Measurements from ENCODE around the gene HCFC1.

The HCFC1 gene

DNA sequence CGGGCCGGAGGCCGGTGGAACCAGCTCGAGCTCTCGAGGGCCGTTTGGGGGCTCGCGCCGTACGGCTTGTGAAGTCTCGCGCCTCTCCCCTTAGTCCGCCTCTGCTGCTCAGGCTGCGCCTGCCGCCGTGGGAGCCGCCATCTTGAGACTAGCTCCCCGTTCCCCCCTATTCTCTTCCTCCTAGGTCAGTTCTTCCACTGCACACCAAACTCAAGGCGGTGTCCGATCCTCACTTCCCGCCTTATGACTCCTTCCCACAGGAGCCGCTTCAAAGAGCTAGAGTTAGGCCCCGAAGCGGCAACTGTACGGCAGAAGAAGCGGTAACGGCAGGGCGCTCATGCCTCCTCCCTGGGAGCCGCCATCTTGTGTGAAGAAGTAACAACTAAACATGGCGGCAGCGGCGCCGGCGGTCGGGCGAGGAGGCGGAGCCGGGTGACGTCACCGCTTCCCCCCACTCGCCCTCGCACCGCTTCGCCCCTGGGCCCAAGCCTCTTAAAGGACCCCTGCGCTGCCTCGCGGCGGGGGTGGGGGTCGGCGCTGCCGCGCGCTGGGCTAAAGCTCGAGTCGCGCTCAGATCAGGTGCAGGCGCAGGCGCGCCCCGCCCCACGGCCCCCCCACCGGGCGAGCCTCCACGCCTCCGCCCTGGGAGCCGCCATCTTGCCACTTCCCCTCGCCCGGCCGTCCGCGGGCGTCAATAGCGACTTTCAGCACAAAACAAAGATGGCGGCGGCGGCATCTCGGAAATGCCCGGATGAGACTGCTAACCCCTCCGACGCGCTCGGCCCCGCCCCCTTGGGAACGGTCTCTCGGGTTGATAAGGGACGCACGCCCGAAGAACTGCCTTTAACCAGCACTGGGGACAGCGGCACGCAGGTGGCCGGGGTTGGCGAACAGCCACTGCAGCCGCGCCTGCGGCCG lies at the start of gene HCFC1:
HCFC1 (minus strand) TSS at position 369 of the 918 bp plus-strand sequence. CDS start 978 bp downstream, outside the sequence.
- DNase-seq (ENCODE audit: low spot score), result peak; percentile 94

DNA sequence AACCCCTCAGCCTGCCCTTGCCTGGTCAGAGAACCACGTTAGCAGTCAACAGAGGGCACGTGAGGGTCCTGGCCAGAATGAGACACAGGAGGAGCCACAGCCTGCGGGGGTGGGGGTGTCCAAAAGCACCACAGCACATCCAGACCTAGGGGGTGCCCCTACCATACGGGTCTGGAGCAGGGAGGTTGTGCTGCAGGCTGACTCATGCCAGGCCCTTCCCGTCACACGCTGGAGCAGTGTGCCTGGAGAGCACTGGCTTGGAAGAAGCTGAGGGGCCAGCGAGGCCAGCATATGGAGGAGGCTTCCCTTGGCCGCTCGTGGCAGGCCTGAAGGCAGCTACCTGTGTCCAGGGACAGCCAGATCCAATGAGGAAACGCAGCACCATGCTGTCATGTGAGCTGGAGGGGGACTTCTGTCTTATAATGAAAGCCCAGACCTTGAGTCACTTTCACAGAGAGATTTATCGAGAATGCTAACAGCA lies 49.6 kb upstream of the HCFC1 start:
- DNase-seq (ENCODE audit: low spot score), result no peak

DNA sequence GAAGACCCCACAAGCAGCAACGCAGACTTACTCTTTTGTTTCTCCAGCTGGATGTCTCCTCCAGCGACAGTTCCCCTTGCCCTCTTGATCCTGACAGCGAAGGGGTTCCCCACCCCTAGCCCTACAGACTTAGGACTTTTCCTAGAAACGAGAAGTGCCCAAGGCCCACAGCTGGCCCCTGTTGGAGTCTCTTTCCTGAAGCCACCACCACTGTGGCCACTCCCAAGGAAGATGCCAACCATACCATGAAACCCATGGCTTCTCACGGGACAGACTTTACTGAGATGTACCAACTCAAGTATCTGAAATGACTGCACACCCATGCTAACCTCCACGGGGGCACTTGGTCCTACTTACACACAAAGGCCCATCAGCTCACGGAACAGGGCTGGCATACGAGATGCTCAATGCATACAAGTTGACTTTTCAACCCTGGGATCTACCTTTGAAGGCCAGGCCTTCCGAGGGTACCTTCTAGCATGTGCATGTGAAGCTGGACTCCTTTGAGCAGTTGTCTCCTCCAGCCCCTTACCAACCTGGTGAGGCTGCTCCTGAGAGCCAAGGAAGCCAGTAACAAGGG lies 49.0 kb upstream of the HCFC1 start:
- DNase-seq (ENCODE audit: low spot score), result no peak

DNA sequence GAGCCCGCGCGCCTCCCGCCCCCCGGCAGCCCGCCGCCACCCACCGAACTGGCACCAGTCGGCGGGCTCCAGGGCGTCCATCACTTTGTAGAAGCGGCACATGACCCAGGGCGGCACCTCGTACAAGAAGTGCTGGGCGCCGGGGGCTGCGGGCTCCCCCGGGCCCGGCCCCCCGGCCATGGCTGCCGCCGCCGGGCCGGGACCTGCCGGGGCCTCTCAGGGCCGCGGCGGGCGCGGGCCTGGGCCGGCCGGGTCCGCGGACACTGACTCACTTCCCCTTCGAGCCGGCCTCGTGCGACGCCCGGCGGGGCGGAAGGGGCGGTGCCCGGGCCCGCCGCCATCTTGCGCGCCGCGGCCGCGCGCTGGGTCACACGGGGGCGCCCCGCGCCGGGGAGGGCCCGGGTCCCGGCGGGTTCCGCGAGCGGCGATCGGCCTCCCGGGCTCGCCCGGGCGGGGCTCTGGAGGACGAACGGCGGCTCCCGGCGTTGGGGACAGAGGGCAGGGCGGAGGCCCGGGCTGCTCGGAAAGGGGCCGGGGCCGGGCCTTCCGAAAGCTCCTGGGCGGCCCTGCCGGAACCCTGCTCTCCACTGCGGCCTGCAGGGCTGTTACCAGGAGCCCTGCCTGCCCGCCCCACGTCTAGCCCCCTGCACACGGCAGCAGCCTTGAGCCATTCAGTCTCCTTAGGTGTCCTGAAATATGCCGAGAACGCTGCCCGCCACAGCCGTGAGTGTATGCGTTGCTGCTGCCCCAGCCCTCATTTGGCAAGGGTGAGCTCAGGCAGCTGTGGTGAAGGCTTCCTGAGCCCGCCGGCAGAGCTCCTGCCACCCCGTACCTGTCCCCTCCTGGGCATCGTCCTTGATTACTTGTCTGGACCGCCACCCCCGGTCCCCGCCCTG lies 48.3 kb upstream of the HCFC1 start, which contains the start of gene IRAK1:
IRAK1 (minus strand) TSS at position 270 of the 896 bp plus-strand sequence; CDS start at position 180, 90 bp downstream.
- peak; percentile 29 for DNase-seq (ENCODE audit: low spot score)

DNA sequence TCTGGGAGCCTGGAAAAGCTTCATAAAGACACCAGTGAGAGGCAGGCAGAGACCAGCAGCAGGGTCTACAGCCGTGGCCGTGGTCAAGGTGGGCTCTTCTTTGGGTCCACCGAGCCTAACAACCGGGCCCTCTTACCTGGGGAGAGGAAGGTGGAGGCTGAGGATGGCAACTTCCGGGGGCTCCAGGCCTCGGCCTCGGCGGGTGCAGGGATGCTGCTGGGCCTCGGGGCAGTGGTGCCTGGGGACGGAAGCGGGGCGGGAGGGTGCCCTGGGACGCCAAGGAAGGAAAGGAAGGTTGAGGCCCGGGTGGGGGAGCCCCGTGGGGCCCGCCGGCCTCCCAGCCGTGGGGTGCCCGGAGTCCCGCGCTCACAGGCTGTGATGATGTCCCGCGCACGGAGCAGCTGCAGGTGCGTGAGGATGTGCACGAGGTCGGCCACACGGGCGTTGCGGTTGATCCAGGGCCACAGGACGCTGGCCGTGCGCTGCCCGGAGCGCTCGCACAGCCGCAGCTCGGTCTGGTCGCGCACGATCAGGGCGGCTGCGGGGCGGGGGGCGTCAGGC lies 47.5 kb upstream of the HCFC1 start:
- no peak for DNase-seq (ENCODE audit: low spot score)

DNA sequence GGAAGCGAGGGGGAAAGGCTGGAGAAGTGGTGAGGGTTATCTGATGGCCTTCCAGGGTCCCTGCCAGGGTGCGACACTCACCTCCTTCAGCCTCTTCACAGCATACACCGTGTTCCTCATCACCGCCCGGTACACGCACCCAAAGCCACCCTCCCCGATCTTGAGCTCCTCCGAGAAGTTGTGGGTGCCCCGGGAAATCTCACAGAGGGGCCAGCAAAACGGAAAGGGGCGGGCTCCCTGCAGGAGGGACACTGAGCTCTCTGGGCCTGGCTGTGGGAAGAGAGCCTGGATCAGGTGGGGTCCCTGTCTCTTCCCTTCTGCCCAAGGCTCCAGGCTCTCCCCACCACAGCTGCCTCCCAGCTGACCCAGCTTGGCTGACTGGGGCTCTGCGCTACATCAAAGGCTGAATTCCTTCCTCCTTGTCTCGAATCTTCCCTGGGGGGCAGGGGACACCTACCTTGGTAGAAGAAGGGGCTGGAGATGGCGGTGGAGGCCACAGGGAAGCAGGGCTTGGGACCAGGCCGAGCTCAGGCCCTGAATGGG lies 47.0 kb upstream of the HCFC1 start:
- DNase-seq (ENCODE audit: low spot score), result no peak

DNA sequence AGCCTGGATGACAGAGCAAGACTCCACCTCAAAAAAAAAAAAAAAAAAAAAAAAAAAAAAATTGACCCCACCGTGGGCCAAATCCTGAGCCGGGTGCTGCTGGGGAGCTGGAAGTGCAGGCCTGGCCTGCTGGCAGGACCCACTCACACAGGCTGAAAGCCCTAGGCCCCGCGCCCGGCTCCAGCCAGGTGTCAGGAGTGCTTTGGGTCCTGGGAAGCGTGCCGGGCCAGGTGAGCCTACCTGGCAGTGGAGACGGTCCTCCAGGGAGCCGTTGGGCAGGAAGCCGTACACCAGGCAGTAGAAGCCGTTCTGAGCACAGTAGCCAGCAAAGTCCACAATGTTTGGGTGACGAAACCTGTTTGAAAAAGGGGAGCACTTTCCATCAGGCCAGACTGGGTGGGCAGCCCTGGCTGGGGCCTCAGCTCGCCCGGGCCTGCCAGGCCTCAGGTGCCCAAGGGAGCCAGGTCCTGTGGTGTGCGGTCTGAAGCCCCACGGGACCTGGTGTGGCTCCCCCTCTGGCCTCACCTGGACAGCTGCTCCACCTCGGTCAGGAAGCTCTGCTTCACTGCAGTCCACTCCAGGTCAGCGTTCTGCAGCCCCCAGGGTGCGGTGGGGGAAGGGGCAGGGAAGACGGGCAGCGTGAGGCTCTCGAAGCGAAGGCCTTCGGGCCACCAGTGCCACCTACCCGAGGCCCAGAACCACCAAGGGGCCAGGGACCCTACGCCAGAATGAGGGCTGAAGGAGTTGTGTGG lies 46.3 kb upstream of the HCFC1 start:
- no peak for DNase-seq (ENCODE audit: low spot score)

DNA sequence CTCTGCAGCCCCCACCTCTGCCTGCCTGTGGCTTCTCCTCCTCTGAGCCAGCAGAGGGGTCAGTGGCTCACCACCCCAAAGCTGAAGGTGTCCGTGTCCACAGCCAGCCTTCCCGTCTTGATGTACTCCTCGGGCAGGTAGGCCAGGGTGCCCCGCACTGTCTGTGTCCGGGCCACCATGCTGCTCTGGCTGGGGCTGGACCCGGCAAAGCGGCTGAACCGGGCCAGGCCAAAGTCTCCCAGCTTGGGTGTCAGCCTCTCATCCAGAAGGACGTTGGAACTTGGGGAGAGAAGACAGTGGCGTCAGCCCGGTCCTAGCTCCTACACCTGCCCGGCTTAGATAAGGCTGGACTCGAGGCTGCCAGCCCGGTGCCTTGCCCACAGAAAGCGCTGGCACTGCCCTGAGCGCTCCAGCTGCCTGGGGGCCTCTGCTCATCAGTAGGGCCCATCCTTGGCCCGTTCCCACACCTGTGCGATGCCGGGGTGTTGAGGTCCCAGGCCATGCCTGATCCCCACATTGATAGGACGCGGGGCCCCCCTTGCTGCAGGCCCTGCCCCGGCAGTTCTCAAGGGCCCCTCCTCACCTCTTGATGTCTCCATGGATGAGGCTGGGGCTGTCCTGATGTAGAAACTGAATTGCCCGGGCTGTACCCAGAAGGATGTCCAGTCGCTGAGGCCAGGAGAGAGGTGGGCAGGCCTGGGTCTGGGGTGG lies 44.9 kb upstream of the HCFC1 start:
- no peak for DNase-seq (ENCODE audit: low spot score)

DNA sequence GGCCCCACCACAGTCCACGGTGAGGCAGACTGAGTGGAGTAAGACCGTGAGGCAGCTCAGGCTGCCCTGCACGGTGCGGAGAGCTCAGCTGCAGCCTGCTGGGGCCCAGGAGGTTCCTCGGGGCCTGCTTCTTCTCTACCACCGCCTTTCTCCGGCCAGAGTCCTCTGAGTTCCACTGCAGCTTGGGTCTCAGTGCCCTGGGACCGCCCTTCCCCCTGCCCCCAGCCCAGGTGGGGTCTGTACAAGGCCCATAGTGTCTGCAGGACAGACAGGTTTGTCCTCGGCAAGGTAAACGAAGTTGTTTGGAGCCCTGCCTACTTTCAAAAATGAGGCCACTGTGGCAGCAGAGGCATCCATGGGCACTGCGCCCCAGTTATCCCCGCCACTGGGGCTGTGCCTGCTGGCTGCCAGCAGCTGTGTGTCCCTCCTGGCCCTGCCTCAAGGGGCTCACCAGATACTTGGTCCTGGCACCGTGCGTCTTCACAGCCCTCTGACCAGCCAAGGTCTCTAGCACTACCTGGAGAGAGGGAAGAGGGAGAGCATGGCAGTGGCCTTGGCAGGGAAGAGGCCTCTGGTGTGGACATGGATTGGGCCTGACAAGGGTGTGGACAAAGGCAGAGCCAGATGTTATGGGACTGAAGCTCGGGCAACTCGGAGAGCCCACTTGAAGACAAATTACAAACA lies 44.1 kb upstream of the HCFC1 start:
- no peak for DNase-seq (ENCODE audit: low spot score)

DNA sequence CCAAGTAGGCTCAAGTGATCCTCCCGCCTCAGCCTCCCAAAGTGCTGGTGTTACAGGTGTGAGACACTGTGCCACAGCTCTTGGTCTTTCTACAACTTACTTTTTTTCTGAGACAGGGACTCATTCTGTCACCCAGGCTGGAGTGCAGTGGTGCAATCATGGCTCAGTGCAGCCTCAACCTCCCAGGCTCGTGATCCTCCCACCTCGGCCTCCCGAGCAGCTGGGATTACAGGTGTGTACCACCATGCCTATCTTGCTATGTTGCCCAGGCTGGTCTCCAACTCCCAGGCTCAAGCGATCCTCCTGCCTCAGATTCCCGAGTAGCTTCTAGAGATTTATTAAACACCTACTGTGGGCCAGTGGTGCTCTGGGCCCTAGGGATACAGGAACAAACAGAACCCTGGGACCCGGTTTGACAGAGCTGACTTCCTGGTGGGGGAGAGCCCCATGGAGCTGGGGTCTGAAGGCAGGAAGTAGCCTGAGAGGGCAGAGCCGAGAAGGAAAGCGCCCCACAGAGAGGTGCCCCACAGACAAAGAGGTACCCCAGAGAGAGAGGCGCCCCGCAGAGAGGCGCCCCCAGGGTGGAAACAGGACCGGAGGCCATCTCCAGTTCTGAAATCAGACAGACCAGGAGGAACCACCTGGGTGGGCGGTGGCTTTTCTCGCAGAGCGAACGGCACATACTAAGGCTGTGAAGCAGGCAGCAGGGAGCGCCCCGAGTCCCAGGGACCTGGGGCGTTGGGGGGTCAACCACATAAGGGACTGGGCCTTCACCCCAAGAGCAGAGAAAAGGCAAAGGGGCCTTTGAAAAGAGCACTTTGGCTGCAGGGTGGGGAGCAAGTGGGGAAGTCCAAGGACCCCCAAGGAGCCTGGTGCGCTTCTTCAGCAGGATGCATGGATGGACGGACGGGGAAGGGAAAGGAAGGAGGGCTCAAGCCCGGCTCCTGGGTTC lies 43.1 kb upstream of the HCFC1 start:
- no peak for DNase-seq (ENCODE audit: low spot score)

DNA sequence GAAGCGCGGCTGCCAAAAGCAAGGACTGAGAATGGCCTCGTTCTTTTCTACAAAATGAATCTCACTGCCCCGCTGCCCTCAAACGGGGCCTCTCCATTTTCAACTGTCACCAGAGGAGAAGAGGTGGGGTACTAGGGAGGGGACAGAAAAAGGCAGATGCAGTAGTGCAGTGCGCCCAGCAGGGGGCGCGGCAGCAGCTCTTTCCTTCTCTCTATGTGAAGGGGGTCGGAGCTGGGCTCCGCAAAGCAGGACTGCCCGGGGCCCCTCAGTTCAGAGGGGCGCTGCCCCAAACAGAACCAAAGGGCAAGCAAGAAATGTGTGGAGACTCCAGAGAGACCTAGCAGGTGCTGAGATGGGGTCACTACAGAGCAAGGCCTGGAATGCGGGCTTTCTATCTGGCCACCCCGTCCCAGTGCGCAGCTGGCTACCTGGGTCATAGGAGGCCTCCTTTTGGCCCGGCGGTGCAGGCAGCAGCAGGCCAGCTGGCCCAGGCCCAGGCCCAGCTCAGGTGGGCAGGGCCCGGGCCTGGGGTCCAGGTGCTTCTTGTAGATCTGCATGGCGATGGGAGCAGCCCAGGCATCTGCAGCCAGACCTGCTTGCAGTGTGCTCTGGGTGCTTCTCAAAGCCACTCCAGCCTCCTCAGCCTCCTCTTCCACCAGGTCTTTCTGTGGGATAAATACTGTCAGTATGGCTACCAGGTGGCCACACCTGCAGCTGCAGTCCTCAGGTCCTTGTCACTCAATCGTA lies 42.2 kb upstream of the HCFC1 start:
- DNase-seq (ENCODE audit: low spot score), result peak; percentile 41

DNA sequence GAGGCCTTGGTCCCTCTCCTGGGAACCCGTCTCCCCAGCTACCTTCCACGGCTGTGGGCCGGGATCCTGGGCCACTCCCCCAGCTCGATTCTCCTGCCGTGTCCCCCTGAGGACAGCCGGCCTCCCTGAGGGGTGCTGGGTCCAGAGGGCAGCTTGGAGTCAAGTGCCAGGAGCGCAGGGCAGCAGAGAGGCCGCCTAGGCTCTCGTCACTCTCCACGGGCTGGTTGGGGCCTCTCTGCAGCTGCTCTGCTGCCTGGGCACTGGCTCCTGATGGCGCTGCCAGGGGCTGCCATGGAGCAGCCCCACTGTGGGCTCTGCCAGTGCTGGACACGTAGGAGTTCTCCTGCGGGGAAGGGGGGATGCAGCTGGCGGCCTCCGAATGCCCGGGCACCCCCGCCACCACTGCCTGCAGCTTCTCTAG lies 41.4 kb upstream of the HCFC1 start:
- DNase-seq (ENCODE audit: low spot score), result no peak

DNA sequence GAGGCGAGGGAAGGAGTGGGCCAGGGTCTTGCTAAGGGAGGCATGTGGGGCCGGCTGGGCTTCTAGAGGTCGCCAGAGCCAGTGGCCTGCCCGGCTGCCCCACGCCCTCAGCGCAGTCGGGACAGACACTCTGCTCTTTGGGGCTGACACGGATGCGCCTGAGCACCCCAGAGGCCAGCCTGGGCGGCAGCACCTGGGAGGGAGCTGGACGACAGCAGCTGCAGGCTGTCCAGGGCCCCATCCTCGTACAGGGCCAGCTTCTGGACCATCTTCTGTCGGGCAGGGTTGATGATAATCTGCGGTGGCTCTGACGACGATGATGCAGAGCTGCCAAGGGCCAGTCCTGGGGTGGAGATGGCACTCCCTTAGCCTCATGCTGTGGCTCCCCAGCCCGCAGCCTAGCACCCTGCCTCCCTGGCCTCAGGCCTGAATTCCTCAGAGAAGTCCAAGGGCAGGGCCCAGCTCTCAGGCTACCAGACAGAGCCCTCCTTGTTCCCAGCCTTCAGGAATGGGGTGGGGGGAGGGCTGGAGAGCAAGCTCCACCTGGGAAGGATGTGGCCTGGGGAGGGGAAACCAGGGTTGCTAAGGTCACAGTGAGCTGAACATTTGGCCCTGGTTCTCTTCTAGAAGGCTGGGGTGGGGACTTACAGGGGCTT lies 40.8 kb upstream of the HCFC1 start:
- DNase-seq (ENCODE audit: low spot score), result no peak

DNA sequence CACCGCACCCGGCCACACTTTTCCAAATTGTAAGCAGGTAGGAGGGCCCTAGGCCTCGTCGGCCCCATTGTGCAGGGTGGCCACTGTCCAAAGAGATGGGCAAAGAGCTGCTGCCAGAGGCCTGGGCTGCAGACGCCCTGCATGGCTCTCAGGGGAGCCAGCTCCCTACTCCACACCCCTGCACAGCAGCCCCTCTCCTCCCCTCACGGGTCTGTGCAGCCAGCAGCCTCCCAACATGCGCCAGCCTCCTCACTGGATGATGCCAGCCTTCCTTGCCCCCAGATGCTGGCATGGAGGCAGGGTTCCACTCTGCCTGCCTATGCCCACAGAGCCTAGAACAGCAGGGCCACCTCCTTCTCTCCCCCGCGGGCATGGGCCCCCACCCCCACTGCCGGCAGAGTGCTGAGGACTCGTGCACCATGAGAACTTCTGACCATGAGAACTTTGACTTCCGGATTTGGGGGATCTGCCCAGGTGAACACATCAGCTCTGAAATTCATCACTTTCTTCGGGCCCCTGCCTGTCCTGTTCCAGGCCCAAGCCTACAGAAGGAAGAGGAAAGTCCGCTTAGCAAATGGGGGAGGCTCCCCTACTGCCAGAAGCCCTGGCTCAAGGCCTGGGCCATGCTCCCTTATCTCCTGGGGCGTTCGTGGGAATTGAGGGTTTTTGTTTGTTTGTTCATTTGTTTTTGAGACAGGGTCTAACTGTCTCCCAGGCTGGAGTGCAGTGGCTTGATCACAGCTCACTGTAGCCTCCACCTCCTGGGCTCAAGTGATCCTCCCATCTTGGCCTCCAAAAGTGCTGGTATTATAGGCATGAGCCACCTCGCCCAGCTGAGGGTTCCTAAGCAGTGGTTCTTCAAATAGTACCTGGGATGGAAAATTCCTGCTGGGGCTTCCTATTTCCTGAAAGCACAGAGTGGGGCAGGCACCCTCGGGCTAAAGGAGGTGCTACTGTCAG lies 40.0 kb upstream of the HCFC1 start:
- no peak for DNase-seq (ENCODE audit: low spot score)

DNA sequence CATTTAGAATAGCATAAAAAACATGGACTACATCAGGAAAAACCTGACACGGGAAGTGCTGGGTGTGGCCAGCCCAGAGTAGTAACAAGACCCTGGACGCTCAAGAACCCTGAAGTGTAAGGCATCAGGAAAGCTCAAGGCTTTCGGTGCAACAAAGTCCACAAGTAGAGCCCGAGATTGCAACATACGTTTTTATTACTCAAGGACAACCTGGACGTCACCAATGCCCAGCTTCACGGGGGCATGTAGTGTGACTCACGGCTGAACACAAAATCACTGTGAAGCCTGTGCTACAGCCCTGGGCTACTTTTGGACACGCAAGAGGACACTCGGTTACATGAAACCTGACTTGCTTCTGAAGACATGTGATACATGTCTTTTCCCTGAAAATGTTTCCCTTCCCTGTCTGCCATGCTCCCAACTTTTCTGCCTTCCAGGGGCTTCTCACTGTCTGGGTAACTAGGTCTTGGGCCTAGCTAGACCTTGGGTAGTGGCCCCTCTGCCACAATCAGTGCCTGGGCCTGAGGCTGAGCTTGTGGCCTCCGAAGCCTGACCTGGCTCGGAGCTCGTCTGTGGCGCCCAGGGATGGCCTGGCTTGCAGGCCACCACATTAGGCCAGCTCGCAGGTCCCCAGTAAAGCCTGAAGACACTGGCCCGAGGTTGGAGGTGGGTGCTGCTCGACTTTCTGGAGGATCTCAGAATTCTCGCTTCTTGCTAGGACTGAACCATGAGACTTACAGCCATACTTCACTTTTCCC lies 38.9 kb upstream of the HCFC1 start:
- DNase-seq (ENCODE audit: low spot score), result no peak
